Measurements from ENCODE around the gene ZNF646. TPM values are rescaled to one million over a fixed set of nuclear protein-coding genes. Genes with fewer than 3 reads are reported as not detected.

ZNF646 gene
- total and polyA plus RNA-seq, 2 experiments from 2014 or later, result 4.8 to 9.1 TPM

DNA sequence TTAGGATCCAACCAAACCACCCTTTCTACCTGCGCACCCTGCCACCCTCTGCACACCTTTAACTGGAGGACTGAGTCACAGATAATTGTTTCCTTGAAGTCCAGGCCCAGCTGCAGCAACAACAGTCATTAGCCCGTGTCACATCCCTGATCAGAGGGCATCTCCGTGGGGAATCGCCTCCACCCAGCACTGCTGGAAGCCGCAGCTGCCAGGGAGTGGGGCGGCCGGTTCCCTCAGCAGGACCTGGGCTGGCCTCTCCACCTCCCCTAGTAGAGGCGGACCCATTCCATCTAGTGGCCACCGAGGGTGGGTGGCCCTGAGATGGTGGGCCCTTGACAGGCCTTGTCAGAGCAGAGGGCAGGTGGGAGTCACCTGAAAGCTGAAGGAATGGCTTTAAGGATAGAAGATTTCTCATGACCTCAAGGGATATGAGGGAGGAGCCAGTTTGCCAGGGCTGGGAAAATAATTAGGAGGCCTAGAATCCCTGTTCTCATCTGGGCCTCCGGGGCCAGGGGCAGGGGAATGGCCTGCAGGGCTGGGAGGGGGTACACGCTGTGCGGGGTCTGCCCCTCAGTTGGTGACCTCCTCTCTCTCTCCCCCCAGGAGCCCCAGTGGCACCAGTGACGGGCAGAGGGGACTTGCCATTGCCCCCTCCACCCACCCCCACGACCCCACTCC, 8.3 kb downstream of the ZNF646 start:
- no peaks in the 10 kb centered on the region for H3K9me2 ChIP-seq (replicated peaks; ENCODE audit: insufficient read depth)
- H3K27ac ChIP-seq, result no peak overlapping the region
- H3K4me2 ChIP-seq, result no peak overlapping the region
- peak; percentile 3 for DNase-seq (ENCODE audit: low spot score)
- WGBS (ENCODE audit: low lambda C conversion rate, missing lambda C conversion rate), result 91% methylated on average over 12 of the region's 14 CpGs
- no peaks in the 10 kb centered on the region for H3K27me3 ChIP-seq
- H3K36me3 ChIP-seq (replicated peaks; ENCODE audit: insufficient read depth, low read depth), result no peaks in the 10 kb centered on the region
- H3K4me1 ChIP-seq (ENCODE audit: insufficient read depth), result no peaks in the 10 kb centered on the region
- H3K9me3 ChIP-seq (ENCODE audit: low read depth), result no peaks in the 10 kb centered on the region
- H3K79me2 ChIP-seq, result peaks cover 8% of the 10 kb centered on the region
- no peak overlapping the region for H2AFZ ChIP-seq
- TF ChIP-seq, protein P1, sequence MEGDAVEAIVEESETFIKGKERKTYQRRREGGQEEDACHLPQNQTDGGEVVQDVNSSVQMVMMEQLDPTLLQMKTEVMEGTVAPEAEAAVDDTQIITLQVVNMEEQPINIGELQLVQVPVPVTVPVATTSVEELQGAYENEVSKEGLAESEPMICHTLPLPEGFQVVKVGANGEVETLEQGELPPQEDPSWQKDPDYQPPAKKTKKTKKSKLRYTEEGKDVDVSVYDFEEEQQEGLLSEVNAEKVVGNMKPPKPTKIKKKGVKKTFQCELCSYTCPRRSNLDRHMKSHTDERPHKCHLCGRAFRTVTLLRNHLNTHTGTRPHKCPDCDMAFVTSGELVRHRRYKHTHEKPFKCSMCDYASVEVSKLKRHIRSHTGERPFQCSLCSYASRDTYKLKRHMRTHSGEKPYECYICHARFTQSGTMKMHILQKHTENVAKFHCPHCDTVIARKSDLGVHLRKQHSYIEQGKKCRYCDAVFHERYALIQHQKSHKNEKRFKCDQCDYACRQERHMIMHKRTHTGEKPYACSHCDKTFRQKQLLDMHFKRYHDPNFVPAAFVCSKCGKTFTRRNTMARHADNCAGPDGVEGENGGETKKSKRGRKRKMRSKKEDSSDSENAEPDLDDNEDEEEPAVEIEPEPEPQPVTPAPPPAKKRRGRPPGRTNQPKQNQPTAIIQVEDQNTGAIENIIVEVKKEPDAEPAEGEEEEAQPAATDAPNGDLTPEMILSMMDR (IDR thresholded peaks at IDR 0.05; ENCODE audit: poor library complexity), result no peak
- TF ChIP-seq EZH2phosphoT487 (IDR thresholded peaks at IDR 0.05; ENCODE audit: low read depth, severe bottlenecking, unreplicated experiment) (no peak), EZH2 (IDR thresholded peaks at IDR 0.05; ENCODE audit: borderline replicate concordance) (no peak)
- no peak overlapping the region for H3K4me3 ChIP-seq
- no peaks in the 10 kb centered on the region for H4K20me1 ChIP-seq (ENCODE audit: insufficient read depth, poor library complexity, severe bottlenecking)

DNA sequence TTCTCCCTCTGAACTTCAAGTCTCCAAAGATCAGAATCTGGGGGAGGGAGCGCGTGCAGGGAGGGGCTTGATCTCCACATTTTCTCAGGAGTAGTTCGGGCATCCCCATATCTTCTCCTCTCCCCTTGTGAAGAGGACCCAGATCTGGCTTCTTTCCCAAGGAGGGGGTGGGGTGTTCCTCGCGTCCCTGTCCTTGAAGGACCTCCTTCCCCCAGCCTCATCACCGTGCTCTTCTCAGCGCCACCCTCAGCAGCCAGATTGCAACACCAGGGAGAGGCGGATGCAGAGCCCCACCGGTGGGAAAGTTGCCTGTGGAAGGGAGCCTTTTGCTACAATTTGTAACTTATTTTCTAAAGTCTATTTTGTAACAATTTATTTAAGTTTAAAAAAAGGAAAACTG, 8.9 kb downstream of the ZNF646 start:
- no peak overlapping the region for H3K4me2 ChIP-seq
- H3K9me3 ChIP-seq (ENCODE audit: low read depth), result no peaks in the 10 kb centered on the region
- H3K27ac ChIP-seq, result no peak overlapping the region
- H3K4me1 ChIP-seq (ENCODE audit: insufficient read depth), result no peaks in the 10 kb centered on the region
- no peaks in the 10 kb centered on the region for H4K20me1 ChIP-seq (ENCODE audit: insufficient read depth, poor library complexity, severe bottlenecking)
- H2AFZ ChIP-seq, result no peak overlapping the region
- H3K4me3 ChIP-seq, result no peak overlapping the region
- H3K27me3 ChIP-seq, result no peaks in the 10 kb centered on the region
- H3K36me3 ChIP-seq (replicated peaks; ENCODE audit: insufficient read depth, low read depth), result no peaks in the 10 kb centered on the region
- TF ChIP-seq, protein P1 (IDR thresholded peaks at IDR 0.05; ENCODE audit: poor library complexity), result no peak
- TF ChIP-seq EZH2 (IDR thresholded peaks at IDR 0.05; ENCODE audit: borderline replicate concordance), result no peak
- no peak for TF ChIP-seq EZH2phosphoT487 (IDR thresholded peaks at IDR 0.05; ENCODE audit: low read depth, severe bottlenecking, unreplicated experiment)
- WGBS (ENCODE audit: low lambda C conversion rate, missing lambda C conversion rate), result 85% methylated on average over 9 of the region's 9 CpGs
- no peaks in the 10 kb centered on the region for H3K9me2 ChIP-seq (replicated peaks; ENCODE audit: insufficient read depth)
- DNase-seq (ENCODE audit: low spot score), result peak; percentile 3
- H3K79me2 ChIP-seq, result peaks cover 3% of the 10 kb centered on the region

DNA sequence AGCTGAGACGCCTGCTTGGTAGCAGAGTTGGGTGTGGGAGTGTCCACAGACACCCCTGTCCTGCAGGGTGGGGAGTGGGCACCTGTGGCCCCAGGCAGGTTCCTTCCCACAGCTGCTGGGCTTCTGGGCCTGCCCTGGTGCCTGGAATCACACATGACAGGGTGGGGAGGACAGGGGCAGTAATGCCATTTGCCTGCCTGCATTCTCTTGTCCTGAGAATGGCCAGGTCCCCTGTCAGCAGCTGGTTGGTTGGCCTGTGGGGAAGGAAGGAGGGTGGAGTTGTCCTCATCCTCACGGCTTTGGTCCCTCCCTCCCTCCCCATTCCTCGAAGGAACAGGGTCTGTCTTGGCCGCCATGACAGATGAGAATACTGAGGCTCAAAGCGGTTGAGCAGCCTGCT, 9.3 kb downstream of the ZNF646 start:
- no peak overlapping the region for H3K27ac ChIP-seq
- TF ChIP-seq EZH2 (IDR thresholded peaks at IDR 0.05; ENCODE audit: borderline replicate concordance) (no peak), EZH2phosphoT487 (IDR thresholded peaks at IDR 0.05; ENCODE audit: low read depth, severe bottlenecking, unreplicated experiment) (no peak)
- TF ChIP-seq, protein P1 (IDR thresholded peaks at IDR 0.05; ENCODE audit: poor library complexity), result no peak
- no peak for DNase-seq (ENCODE audit: low spot score)
- H3K9me2 ChIP-seq (replicated peaks; ENCODE audit: insufficient read depth), result no peaks in the 10 kb centered on the region
- WGBS (ENCODE audit: low lambda C conversion rate, missing lambda C conversion rate), result 69% methylated on average over 5 of the region's 5 CpGs
- no peak overlapping the region for H3K4me3 ChIP-seq
- H3K79me2 ChIP-seq, result no peaks in the 10 kb centered on the region
- H3K9me3 ChIP-seq (ENCODE audit: low read depth), result no peaks in the 10 kb centered on the region
- no peaks in the 10 kb centered on the region for H3K4me1 ChIP-seq (ENCODE audit: insufficient read depth)
- no peak overlapping the region for H2AFZ ChIP-seq
- H3K27me3 ChIP-seq, result no peaks in the 10 kb centered on the region
- H4K20me1 ChIP-seq (ENCODE audit: insufficient read depth, poor library complexity, severe bottlenecking), result no peaks in the 10 kb centered on the region
- H3K36me3 ChIP-seq (replicated peaks; ENCODE audit: insufficient read depth, low read depth), result no peaks in the 10 kb centered on the region
- H3K4me2 ChIP-seq, result no peak overlapping the region
